GM18499 (cell line): ENCODE measurements around the gene FAM47E.
"Not testable (repeated sequence)": the region's sequence is repeated elsewhere in the genome, so short reads cannot be mapped to it uniquely, and the experiment has no call there.

Source experiments
- ATAC-seq: cut with Tn5 transposase; IDR thresholded peaks from one replicate; pipeline ENCODE4 v1.9.1; 2021; ENCODE audit warnings: moderate number of reproducible peaks; ENCODE audit not compliant: insufficient read depth, unreplicated experiment

Gene FAM47E

GRCh38 chr4:76265631-76266218, 14.2 kb downstream of the FAM47E start:
- no peak for ATAC-seq

GRCh38 chr4:76266627-76267026, 15.1 kb downstream of the FAM47E start:
- ATAC-seq: no peak

- ATAC-seq: no peak
These were observed 16.3 kb downstream of the FAM47E start for GRCh38 chr4:76267811-76268210.

GRCh38 chr4:76270244-76271175, 19.0 kb downstream of the FAM47E start:
- no peak for ATAC-seq

GRCh38 chr4:76271248-76271647, 19.7 kb downstream of the FAM47E start:
- no peak for ATAC-seq

GRCh38 chr4:76272073-76272472, 20.6 kb downstream of the FAM47E start:
- no peak for ATAC-seq

GRCh38 chr4:76272582-76272981, 21.1 kb downstream of the FAM47E start:
- no peak for ATAC-seq

GRCh38 chr4:76272999-76273398, 21.5 kb downstream of the FAM47E start:
- ATAC-seq: no peak

- ATAC-seq: no peak
These were observed 24.1 kb downstream of the FAM47E start for GRCh38 chr4:76275486-76276124.

- ATAC-seq: no peak
These were observed 25.3 kb downstream of the FAM47E start for GRCh38 chr4:76276813-76277212.

- no peak for ATAC-seq
These were observed 26.1 kb downstream of the FAM47E start for GRCh38 chr4:76277667-76278066.

- ATAC-seq: no peak
These were observed 27.1 kb downstream of the FAM47E start for GRCh38 chr4:76278583-76278982.

- no peak for ATAC-seq
These were observed 27.9 kb downstream of the FAM47E start for GRCh38 chr4:76279462-76279861.

GRCh38 chr4:76280488-76281441, 29.2 kb downstream of the FAM47E start:
- no peak for ATAC-seq

- not testable (repeated sequence) for ATAC-seq
These were observed 30.1 kb downstream of the FAM47E start for GRCh38 chr4:76281594-76281993.

- ATAC-seq: no peak
These were observed 31.6 kb downstream of the FAM47E start for GRCh38 chr4:76282941-76283689.

GRCh38 chr4:76283900-76284299, 32.4 kb downstream of the FAM47E start:
- no peak for ATAC-seq

- ATAC-seq: not testable (repeated sequence)
These were observed 36.3 kb downstream of the FAM47E start for GRCh38 chr4:76287811-76288210.

- ATAC-seq: no peak
These were observed 41.2 kb downstream of the FAM47E start for GRCh38 chr4:76292730-76293129.
